Parathyroid adenoma (tissue), 2 donors: ENCODE results near the gene TLCD2.

Experiments used
- H2AFZ ChIP-seq: fragments of 300-600 bp; sonication (generic); one replicate; pipeline ENCODE4 v1.7.0; 2017; ENCODE audit warnings: antibody characterized with exemption, mild to moderate bottlenecking
- H3K27ac ChIP-seq: fragments of 300-600 bp; sonication (generic); one replicate; pipeline ENCODE4 v1.7.0; 2017
- H3K27me3 ChIP-seq: fragments of 300-600 bp; sonication (generic); one replicate; pipeline ENCODE4 v1.7.0; 2017; ENCODE audit warnings: low read length; ENCODE audit not compliant: control insufficient read depth, insufficient read depth
- H3K36me3 ChIP-seq: fragments of 300-600 bp; sonication (generic); one replicate; pipeline ENCODE4 v1.7.0; 2017; ENCODE audit warnings: low read length; ENCODE audit not compliant: control insufficient read depth, insufficient read depth
- H3K4me1 ChIP-seq: fragments of 300-600 bp; sonication (generic); one replicate; pipeline ENCODE4 v1.7.0; 2017; ENCODE audit warnings: control low read depth
- H3K4me2 ChIP-seq: fragments of 300-600 bp; sonication (generic); one replicate; pipeline ENCODE4 v1.7.0; 2017; ENCODE audit warnings: low read length
- H3K4me3 ChIP-seq: fragments of 300-600 bp; sonication (generic); one replicate; pipeline ENCODE4 v1.7.0; 2017; ENCODE audit warnings: low read depth, low read length
- H3K79me2 ChIP-seq: fragments of 300-600 bp; sonication (generic); one replicate; pipeline ENCODE4 v1.7.0; 2017; ENCODE audit warnings: control low read depth
- H3K9ac ChIP-seq: fragments of 300-600 bp; sonication (generic); one replicate; pipeline ENCODE4 v1.7.0; 2017; ENCODE audit warnings: mild to moderate bottlenecking
- H3K9me3 ChIP-seq: fragments of 300-600 bp; sonication (generic); one replicate; pipeline ENCODE4 v1.7.0; 2017; ENCODE audit warnings: low read length; ENCODE audit not compliant: control insufficient read depth
- CTCF ChIP-seq: fragments of 300-600 bp; sonication (generic); IDR thresholded peaks from one replicate; pipeline ENCODE4 v1.7.0; 2017; ENCODE audit warnings: antibody characterized with exemption, mild to moderate bottlenecking
- donor health status: primary hyperparathyroidism.

TLCD2 gene

GRCh38 chr17:1727258-1727789, 17.1 kb upstream of the TLCD2 start:
- Histone ChIP-seq H2AFZ (no peak overlapping the region), H3K4me2 (no peak overlapping the region), H3K27me3 (no peaks in the 10 kb centered on the region), H3K9me3 (no peaks in the 10 kb centered on the region), H3K79me2 (no peaks in the 10 kb centered on the region), H3K9ac (no peak overlapping the region), H3K4me3 (no peak overlapping the region), H3K27ac (no peak overlapping the region), H3K4me1 (no peaks in the 10 kb centered on the region), H3K36me3 (no peaks in the 10 kb centered on the region)
- no peak for TF ChIP-seq CTCF

GRCh38 chr17:1726626-1727257, 16.6 kb upstream of the TLCD2 start:
- no peak overlapping the region for H2AFZ ChIP-seq
- H3K9me3 ChIP-seq: no peaks in the 10 kb centered on the region
- H3K9ac ChIP-seq: no peak overlapping the region
- H3K36me3 ChIP-seq: no peaks in the 10 kb centered on the region
- no peak for TF ChIP-seq CTCF
- H3K4me1 ChIP-seq: no peaks in the 10 kb centered on the region
- no peaks in the 10 kb centered on the region for H3K27me3 ChIP-seq
- no peaks in the 10 kb centered on the region for H3K79me2 ChIP-seq
- no peak overlapping the region for H3K27ac ChIP-seq
- H3K4me2 ChIP-seq: no peak overlapping the region
- H3K4me3 ChIP-seq: no peak overlapping the region

- no peaks in the 10 kb centered on the region for H3K36me3 ChIP-seq
- no peaks in the 10 kb centered on the region for H3K27me3 ChIP-seq
- H3K27ac ChIP-seq: no peak overlapping the region
- H3K4me3 ChIP-seq: peak overlapping the region; percentile 61
- H2AFZ ChIP-seq: no peak overlapping the region
- no peaks in the 10 kb centered on the region for H3K9me3 ChIP-seq
- no peak overlapping the region for H3K9ac ChIP-seq
- H3K4me1 ChIP-seq: no peaks in the 10 kb centered on the region
- no peak overlapping the region for H3K4me2 ChIP-seq
- no peak for TF ChIP-seq CTCF
- no peaks in the 10 kb centered on the region for H3K79me2 ChIP-seq
Observed at GRCh38 chr17:1725642-1726511, 15.7 kb upstream of the TLCD2 start.

GRCh38 chr17:1724869-1725641, 14.9 kb upstream of the TLCD2 start:
- H3K9ac ChIP-seq: no peak overlapping the region
- H3K27me3 ChIP-seq: no peaks in the 10 kb centered on the region
- H3K4me1 ChIP-seq: peaks cover 2% of the 10 kb centered on the region
- peak overlapping the region; percentile 79 for H2AFZ ChIP-seq
- H3K36me3 ChIP-seq: no peaks in the 10 kb centered on the region
- TF ChIP-seq CTCF: no peak
- no peak overlapping the region for H3K27ac ChIP-seq
- H3K4me3 ChIP-seq: peak overlapping the region; percentile 61
- H3K79me2 ChIP-seq: no peaks in the 10 kb centered on the region
- H3K9me3 ChIP-seq: no peaks in the 10 kb centered on the region
- peak overlapping the region; percentile 98 for H3K4me2 ChIP-seq
